HG03457 (cell line): Measurements from ENCODE around the gene ROBO1.

ENCODE experiments used
- ATAC-seq: cut with Tn5 transposase; IDR thresholded peaks from one replicate; pipeline ENCODE4 v1.9.1; 2021; ENCODE audit warnings: moderate number of reproducible peaks; ENCODE audit not compliant: unreplicated experiment

The ROBO1 gene

GRCh38 chr3:79672075-79672474 is 95.7 kb downstream of the ROBO1 start:
- no peak for ATAC-seq

GRCh38 chr3:79670178-79670577 is 97.6 kb downstream of the ROBO1 start:
- ATAC-seq, result no peak

GRCh38 chr3:79664455-79664854 is 103.3 kb downstream of the ROBO1 start:
- no peak for ATAC-seq

GRCh38 chr3:79661896-79662295 is 105.9 kb downstream of the ROBO1 start:
- no peak for ATAC-seq

- no peak for ATAC-seq
These were observed 110.7 kb downstream of the ROBO1 start for GRCh38 chr3:79657076-79657475.

GRCh38 chr3:79654019-79654418 is 113.8 kb downstream of the ROBO1 start:
- no peak for ATAC-seq

- no peak for ATAC-seq
These were observed 114.5 kb downstream of the ROBO1 start for GRCh38 chr3:79653266-79653830.

GRCh38 chr3:79651536-79652065 is 116.2 kb downstream of the ROBO1 start:
- no peak for ATAC-seq

- no peak for ATAC-seq
These were observed 127.9 kb downstream of the ROBO1 start for GRCh38 chr3:79639855-79640254.

GRCh38 chr3:79636372-79636771 is 131.4 kb downstream of the ROBO1 start:
- no peak for ATAC-seq

- no peak for ATAC-seq
These were observed 135.0 kb downstream of the ROBO1 start for GRCh38 chr3:79632842-79633241.

- ATAC-seq, result no peak
These were observed 148.9 kb downstream of the ROBO1 start for GRCh38 chr3:79618883-79619282.

GRCh38 chr3:79606414-79606813 is 161.4 kb downstream of the ROBO1 start:
- no peak for ATAC-seq

GRCh38 chr3:79604681-79605080 is 163.1 kb downstream of the ROBO1 start:
- no peak for ATAC-seq

- no peak for ATAC-seq
These were observed 165.4 kb downstream of the ROBO1 start for GRCh38 chr3:79602385-79602784.

- no peak for ATAC-seq
These were observed 169.2 kb downstream of the ROBO1 start for GRCh38 chr3:79598594-79598993.

- ATAC-seq, result no peak
These were observed 170.1 kb downstream of the ROBO1 start for GRCh38 chr3:79597709-79598108.

GRCh38 chr3:79587150-79587549 is 180.6 kb downstream of the ROBO1 start:
- no peak for ATAC-seq

GRCh38 chr3:79586232-79586631 is 181.6 kb downstream of the ROBO1 start:
- no peak for ATAC-seq

- ATAC-seq, result no peak
These were observed 194.9 kb downstream of the ROBO1 start for GRCh38 chr3:79572930-79573329.

GRCh38 chr3:79568938-79569337 is 198.9 kb downstream of the ROBO1 start:
- ATAC-seq, result no peak

GRCh38 chr3:79564192-79564591 is 203.6 kb downstream of the ROBO1 start:
- ATAC-seq, result no peak

- ATAC-seq, result no peak
These were observed 207.1 kb downstream of the ROBO1 start for GRCh38 chr3:79560698-79561097.
